NCI-H1417 treated with DMSO at 0.1 percent for 48 hours (cell line): ENCODE results near the gene NCOA1.

Source experiments
- DNase-seq: peaks from one replicate; lab custom pipeline; 2025; lab: John Stamatoyannopoulos, UW

The NCOA1 gene

DNA sequence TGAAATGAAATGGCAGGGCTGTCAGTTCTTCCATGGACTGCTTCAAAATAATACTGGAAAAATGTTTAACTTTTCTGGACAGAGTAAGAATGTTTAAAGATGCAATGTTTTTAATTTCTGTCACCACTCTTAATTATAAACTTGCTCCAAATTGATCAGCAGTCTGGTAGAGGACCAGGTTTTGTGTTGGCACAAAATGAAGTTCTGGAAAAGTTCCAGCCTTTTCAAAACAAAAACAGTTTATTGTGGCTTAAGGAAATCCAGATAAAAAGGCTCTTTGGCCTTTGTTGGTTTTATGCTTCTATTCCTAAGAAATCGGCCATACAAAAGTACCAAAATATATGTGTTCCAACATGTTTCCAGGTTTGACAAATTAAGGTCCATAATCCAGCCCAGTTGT, 253.3 kb downstream of the NCOA1 start:
- DNase-seq = no peak

DNA sequence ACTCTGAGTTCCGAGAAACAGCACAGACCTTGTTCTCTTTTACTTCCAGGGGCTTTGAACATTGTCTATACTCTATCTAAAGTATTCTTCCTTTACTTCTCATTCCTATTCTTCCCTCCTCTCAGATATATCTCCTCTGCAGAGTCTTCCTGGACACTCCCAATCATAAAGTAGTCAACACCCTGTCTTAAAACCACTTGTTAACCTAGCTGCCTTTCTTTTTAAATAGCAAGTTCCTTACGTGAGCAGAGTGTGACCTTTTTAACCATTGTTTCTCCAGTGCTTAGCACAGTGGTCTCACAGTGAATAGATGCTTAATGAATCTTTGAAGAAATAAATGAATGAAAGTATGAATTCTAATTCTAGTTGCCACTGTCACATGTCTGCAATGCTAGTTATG, 254.8 kb downstream of the NCOA1 start:
- DNase-seq = no peak

DNA sequence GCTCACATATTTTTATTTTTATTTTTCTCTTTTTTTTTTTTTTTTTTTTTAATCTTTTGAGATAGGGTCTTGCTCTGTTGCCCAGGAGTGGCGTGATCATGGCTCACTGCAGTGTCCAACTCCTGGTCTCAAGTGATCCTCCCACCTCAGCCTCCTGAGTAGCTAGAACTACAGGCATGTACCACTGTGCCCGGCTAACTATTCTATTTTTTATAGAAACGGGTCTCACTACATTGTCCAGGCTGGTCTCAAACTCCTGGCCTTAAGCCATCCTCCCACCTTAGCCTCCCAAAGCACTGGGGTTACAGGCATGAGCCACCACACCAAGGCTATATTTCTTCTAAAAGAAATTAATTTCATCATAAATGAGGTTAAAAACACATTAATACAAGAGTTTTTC, 256.2 kb downstream of the NCOA1 start:
- no peak for DNase-seq

DNA sequence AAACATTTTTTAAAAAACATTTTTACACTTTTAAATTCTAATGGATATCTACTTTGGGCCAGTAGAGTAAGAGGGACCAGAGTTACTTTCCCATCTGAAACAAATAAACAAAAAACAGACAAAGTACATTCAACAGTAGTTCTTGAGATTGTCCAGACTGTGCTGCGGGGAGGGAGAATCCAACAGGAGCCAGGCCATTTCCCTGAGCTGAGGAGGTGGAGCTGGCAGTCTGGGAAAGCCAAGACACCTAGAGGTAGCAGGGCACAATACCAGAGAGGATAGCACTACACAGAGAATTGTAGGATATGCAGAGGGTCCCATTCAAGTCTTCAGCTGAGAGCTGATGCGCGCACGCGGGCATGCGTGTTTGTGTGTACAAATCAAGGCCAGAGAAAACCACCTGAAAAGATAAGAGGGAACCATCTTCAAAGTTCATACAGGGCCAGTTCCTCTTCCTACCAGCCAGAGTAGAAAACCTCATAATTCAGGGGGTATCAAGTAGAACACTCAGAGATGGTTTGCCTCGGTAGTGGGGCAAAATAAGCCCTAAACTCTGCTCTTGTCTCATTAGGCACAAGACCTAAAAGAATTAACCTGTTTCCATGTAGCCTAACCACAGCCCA, 258.1 kb downstream of the NCOA1 start:
- no peak for DNase-seq

DNA sequence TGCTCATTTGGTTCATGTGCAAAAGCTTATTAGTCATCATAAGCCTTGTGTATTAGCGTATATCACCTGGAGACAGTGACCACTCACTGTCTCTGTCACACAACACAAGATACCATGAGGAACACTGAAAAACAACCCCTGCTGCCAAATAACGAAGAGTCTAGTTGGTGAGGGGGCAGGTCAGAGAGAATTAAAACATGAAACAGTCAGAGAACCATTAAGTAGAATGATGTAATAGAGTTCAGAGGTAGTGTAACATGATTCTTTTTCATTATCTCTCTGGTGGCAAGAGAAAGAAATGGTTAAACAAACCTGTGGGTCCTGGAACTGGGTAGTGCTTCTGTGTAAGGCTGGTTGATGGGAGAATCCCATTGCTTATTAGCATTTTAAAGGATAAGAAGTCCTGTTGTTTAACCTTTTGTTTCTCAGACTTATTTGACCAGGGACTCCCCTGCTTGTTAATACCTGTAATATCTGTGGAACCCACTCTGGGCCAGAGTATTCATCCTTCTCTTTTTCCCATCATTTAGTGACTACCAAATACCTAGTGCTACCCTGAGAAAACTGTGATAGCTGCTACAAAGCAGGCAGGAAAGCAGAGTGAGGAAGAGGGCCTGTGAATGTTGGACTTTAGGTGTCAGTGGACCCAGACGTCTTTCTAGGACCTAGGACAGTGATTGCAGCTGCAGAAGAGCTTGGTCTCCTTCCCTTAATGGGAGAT, 264.1 kb downstream of the NCOA1 start:
- DNase-seq = no peak

DNA sequence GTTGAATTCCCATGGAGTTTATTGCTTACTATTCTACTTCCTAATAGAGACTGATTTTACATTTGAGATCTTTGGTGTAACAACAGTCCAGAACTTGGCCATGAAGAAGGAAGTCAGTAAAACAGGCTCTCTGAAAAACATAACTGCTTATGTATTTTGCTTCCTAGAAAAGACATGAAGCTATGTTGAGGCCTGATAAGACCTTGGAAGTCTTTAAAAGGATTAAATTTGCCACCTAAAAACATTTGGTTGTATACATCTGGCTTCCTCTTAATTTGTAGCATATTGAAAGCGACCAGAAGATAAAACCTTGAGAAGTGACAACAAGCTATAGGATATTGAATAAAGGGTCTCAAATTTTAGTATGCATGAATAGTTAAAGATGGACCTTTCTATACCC, 265.7 kb downstream of the NCOA1 start:
- no peak for DNase-seq

DNA sequence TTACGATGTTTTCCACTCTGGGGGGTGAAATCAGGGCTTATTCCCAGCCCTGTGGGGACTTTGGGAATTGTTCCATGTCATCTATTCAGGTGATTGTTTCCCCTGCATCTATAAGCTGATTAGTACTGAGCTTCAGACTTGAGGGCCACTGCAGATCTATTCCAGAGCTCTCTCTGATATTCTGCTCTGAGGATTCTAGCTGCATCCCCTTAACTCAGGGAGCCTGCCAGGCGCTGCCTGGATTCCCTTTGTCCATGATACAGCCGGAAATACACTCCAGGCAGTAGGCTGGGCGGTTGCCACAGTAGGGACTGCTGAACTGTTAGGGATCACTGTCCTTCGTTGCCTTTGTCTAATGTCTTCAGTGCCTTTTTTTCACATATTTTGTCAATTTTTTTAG, 270.8 kb downstream of the NCOA1 start:
- DNase-seq = no peak

DNA sequence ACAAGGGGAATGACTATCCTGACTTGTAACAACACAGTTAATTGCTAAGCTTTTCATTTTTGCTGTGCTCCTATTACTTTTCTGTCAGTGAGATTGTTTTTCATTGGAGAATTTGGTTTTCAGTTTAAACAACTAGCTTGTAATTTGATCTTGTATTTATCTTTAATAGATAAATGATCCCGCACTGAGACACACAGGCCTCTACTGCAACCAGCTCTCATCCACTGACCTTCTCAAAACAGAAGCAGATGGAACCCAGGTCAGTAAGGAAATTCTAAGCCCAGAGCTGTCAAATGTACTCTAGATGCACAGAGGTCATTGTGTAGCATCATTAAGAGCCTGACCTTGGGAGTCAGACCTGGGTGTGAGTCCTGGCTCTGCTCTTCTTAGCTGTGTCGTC, 271.5 kb downstream of the NCOA1 start:
- no peak for DNase-seq

DNA sequence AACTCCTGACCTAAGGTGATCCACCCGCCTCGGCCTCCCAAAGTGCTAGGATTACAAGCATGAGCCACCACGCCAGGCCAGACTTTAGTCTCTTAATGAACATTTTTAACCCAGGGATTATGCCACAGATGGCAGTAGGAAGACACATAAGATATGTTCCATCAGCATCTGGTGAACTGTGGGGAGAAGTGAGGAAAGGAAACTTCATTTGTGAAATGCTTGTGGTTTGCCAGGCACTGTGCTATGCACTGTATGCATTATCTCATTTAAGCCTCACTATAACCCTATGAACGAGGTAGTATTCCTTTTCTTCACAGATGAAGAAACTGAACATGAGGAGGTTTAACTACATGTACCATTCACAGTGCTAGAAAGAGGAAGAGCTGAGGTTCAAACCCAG, 272.8 kb downstream of the NCOA1 start:
- no peak for DNase-seq

DNA sequence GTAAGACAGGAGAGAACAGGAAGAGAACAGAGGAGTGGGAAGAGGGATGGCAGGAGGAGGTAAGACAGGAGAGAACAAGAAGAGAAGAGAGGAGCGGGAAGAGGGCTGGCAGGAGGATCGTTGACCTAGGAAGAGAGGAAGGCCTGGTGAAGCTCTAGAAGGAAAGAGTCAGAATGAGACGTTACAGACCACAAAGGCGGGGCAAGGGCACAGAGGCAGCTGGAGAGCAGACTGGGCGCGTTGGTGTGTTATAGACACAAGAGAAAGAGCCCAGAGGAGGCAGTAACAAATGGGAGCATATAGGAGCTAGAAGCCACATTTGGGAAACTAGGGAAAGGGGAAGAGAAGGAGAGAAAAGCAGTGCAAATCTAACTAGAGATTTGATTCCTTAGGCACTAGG, 275.6 kb downstream of the NCOA1 start:
- no peak for DNase-seq

DNA sequence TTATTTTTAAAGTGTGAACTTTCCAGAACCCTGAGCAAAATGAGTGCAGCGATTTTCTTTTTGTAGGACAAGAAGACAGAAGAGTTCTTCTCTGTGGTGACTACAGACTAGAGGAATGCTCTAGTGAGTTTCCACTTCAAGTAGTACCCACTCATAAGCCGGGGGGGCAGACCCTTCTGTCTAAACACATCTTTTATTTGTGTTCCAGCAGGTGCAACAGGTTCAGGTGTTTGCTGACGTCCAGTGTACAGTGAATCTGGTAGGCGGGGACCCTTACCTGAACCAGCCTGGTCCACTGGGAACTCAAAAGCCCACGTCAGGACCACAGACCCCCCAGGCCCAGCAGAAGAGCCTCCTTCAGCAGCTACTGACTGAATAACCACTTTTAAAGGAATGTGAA, 277.0 kb downstream of the NCOA1 start:
- no peak for DNase-seq

DNA sequence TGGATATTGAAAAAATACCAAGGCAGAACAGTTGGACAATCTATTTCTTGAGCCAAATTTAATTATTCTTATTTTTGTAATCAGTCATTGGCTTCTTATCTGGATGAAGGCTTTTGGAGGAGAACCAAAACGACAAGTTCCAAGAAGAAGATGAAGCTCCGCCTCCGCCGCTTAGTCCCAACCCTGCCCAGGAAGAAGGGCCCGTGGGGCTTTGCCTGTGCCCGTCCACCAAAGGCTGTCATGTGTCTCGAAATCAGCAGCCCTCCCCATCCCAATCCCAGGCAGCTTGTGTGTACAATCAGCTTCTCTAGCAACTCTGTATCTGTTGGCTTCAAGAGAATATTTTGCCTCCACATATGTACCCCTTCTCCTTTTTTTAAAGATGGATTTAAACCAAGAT, 277.5 kb downstream of the NCOA1 start:
- DNase-seq = no peak

DNA sequence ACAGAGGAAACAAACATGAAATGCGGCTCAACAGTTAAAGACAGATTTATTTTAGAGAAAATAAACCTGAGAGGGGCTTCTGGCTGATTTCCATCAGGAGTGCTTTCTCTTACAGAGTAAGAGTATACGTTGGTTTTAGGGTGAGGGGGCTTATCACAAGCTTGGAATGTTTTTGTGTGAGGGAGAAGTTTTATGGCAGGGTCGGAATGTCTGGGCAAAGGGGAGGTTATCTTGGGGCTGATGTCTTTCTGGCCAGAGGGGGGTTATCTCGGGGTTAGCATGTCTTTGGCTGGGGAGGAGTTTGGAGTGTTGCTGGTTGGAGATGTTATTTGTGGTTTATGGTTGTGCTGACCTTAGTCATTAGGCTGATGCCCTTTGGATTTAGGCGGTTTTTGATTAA, 280.0 kb downstream of the NCOA1 start:
- no peak for DNase-seq

DNA sequence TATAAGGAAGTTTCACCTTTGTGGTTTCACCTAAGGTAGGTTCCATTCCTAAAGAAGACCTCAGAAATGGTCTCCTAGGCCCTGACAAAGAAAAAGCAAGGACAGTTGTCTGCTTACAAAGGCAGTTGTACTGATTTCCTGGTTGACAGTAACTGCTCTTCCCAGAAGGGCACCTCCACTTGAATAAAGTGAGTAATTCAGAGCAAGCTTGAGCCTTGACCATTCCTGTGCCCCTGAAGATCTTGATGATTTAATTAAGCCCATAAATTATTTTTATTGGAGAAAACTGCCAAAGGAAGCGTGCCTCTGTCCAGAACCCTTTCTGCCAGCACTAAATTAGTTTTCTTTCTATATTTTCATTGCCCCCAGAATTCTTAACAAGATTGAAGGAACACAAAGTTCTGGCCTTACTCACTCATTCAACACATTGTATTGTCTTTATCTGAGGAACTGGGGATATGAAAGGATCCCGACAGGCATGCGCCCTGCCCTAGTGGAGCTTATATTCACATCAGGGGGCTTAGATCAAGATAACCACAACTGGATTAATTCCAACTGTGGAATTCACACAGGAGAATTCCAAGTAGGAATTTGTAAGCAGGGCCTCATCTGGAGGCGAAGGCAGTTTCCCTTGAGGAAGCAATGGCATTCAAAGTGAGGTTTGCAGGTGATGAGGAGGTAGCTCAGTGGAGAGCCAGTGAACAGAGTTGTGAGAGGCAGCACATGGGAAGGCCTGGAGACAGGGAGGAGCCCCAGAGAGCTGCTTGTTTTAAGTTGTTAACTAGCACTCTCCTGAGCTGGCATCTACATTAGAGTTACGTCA, 280.9 kb downstream of the NCOA1 start:
- no peak for DNase-seq

DNA sequence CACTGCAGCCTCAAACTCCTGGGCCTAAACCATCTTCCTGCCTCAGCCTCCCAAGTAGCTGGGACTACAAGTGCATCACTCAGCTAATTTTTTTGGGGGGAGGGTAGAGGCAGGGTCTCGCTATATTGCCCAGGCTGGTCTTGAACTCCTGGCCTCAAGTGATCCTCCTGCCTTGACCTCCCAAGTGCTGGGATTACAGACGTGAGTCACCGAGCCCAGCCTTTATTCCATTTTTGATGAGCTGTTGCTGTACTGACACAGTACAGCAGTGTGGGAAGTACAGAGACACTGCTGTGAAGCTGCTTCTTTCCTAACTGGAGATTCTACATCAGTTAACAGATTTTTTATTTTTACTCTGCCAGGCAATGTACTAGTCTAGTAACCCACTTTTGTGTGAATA, 283.3 kb downstream of the NCOA1 start:
- no peak for DNase-seq

DNA sequence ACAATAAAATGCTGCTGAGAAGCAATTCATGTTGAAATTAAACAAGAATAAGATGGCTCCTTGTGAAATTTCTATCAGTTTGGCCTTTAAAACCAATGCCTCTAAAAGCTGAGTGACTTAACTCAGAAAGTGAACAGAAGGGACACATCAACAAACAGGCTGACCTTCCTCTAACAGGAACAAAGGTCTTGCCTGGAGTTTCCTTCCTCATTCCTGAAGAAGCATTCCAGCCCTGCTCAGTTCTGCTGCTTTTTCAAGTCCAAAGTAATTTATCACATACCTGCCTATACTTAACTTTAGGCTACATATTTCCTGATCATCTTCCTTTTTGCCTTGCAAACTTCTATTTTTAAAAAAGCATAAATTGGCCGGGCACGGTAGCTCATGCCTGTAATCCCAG, 288.1 kb downstream of the NCOA1 start:
- no peak for DNase-seq

DNA sequence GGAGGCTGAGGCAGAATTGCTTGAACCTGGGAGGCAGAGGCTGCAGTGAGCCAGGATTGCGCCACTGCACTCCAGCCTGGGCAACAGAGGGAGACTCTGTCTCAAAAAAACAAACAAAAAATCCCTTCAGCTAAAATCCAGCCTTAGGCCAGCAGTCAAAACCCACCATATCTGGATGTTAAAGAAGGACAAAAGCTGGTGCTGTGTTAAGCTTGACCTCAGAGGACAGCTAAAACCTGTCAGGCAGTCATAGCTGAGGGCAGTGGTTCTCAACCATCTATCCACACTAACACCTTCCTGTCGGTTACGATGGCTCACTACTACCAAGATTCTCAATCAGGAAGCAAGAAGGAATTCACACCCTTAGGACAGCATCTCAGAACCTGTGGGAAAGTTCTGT, 292.6 kb downstream of the NCOA1 start:
- DNase-seq = no peak

DNA sequence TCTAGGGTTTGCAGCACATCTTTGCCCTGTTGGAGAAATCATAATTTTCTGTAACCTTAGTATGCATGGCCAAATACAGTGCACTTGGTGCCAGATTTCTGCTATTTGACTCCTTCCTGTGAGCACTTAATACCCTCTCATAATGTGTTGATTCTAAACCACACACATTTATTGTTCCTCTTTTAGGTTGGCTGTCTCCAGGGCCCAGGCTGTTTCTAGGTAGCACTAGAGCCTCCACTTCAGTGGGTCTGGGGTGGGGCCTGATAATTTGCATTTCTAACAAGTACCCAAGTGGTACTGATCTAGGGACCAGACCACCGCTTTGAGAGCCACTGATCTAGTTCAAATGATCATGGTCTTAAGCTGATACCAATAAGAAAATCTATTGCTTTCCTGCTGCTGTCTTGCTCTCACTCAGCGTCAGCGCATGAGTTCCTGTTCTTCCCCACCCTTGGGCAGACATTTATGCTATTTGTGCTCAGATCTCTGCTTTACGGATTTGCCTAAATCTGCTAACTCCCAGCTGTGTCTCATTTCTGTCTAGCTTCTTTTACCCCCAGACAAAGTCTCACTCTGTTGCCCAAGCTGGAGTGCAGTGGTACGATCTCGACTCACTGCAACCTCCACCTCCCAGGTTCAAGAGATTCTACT, 294.7 kb downstream of the NCOA1 start:
- no peak for DNase-seq

DNA sequence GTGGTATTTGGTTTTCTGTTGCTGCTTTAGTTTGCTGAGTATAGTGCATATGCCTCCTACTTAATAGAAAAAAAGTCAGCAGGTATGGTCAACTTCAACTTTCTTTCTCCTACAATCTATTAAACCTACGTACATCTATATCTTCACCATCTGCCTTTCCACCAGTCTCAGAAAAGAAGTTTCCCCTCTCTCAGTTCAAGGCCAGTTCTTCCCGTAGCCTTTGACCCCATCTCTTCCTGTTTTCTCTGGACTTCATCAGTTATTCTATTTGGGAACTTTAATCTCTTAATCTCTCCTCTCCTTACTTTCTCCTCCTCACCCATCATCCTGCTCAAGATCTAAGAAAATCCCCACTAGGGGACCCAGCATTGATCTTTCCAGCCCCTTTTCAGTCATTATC, 296.5 kb downstream of the NCOA1 start:
- DNase-seq = no peak

DNA sequence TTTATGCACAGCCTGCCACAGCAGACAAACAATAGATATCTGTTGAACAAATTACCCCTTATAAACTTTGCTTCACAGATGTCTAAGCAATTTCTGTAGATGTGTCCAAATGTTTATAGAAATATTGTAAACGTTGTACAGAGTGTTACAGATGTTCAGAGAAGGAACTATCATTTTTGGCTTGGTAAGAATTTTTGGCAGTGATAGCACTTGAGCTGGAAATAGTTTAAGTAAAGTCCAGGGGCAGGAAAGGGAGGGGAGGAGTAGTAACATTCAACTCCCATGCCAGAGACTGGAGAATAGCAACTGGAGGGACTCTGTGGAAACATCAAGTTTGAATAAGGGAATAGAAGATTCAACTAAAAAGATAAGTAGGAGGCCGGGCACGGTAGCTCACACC, 297.8 kb downstream of the NCOA1 start:
- no peak for DNase-seq

DNA sequence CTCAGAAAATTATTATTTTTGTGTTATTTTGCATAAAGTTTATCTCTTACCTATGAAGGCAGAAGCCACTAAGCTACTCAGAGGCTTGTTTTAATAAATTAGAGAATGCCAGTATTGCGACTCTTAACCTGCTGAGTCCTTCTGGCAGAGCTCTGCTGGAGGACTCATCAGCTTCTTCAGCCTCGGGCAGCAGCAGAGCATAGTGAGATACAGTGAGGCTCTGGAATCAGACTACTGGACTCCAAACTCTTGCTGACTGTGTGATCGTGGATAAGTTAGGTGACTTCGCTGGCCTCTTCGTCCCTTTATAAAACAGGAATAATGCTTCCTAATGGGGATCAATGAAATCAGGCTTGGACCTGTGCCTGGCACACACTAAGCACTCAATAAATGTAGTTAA, 300.4 kb downstream of the NCOA1 start:
- DNase-seq = no peak

DNA sequence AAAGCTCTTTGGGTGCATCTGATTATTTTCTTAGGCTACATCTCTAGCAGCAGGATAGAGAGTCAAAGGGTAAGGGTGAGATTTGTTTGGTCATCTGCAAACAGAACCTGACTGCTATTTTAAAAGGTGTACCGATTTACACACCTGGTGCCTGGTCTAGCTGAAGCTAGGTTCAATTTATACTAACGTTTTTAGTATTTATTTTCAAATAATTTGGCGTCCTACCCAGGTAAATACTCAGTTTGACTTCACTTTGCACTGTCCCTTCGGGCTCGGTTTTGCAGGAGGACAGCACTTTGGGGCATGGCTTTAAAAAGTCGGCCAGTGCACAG, 301.5 kb downstream of the NCOA1 start:
- no peak for DNase-seq
